Activated naive CD4-positive, alpha-beta T cell treated with anti-CD3 and anti-CD28 coated beads for 36 hours (primary cell): ENCODE measurements around the gene PDIA5. TPM values are rescaled to one million over a fixed set of nuclear protein-coding genes. Genes with fewer than 3 reads are reported as not detected.

ENCODE experiments used
- CTCF ChIA-PET: fragments of 350-600 bp; sonication (Branson Sonifier 250); formaldehyde crosslinking; loops from one replicate; lab custom pipeline; 2021; ENCODE audit warnings: antibody characterized with exemption; lab: Charles Lee
- DNase-seq: peaks from one replicate; pipeline ENCODE4 v3.0.0-alpha.2; 2020
- H3K27ac Mint-ChIP-seq: one replicate; pipeline ENCODE4 v1.8.0; 2021; ENCODE audit warnings: mild to moderate bottlenecking, mixed read lengths
- H3K27me3 Mint-ChIP-seq: one replicate; pipeline ENCODE4 v1.8.0; 2021; ENCODE audit warnings: low read depth, mixed read lengths
- H3K36me3 Mint-ChIP-seq: one replicate; pipeline ENCODE4 v1.8.0; 2021; ENCODE audit warnings: low read depth, mixed read lengths
- H3K4me1 Mint-ChIP-seq: one replicate; pipeline ENCODE4 v1.8.0; 2021; ENCODE audit warnings: low read depth, mixed read lengths
- H3K4me3 Mint-ChIP-seq: one replicate; pipeline ENCODE4 v1.8.0; 2021; ENCODE audit warnings: mild to moderate bottlenecking, moderate library complexity, mixed read lengths
- H3K9me3 Mint-ChIP-seq: one replicate; pipeline ENCODE4 v1.8.0; 2021; ENCODE audit warnings: mixed read lengths
- intact Hi-C: fragments of 100-400 bp; cut with micrococcal nuclease; formaldehyde crosslinking; loops from one replicate; pipeline ENCODE4 v1.15.1; 2023
- total RNA-seq, 2 experiments: library from RNA; stranded (reverse); gene quantifications; one replicate each; pipeline ENCODE4 v1.2.3, GENCODE V29; 2021

Gene PDIA5
- total RNA-seq, 2 experiments from 2014 or later: 20.7 to 21.2 TPM

- intact Hi-C loops: loop anchor here (1.0 to 5.0 kb wide), 9 partner anchors 84 to 1481 kb away; partner anchors contain the start of gene PARP14
- peak; percentile 9 for DNase-seq
- Mint-ChIP-seq H3K4me1 (peaks cover 11% of the 10 kb centered on the region), H3K9me3 (no peaks in the 10 kb centered on the region), H3K27ac (no peak within 1 kb of the TSS), H3K27me3 (peaks cover 60% of the 10 kb centered on the region), H3K4me3 (peak within 1 kb of the TSS; percentile 55), H3K36me3 (no peaks in the 10 kb centered on the region)
- CTCF ChIA-PET: interaction anchor here (0.6 to 5.3 kb wide), 19 partner anchors 8 to 276 kb away, joined by 3 to 27 read pairs (median 4); no protein-coding TSS in a partner anchor
Measured at GRCh38 chr3:123027292-123028232, 39.3 kb upstream of the PDIA5 start, which contains the start of gene SEMA5B. Gene SEMA5B, minus strand, starts transcription at chr3:123027763. Its CDS starts 66,500 bp downstream, at chr3:122961263.

GRCh38 chr3:123028233-123028828 lies 38.5 kb upstream of the PDIA5 start:
- CTCF ChIA-PET: interaction anchor here (0.6 to 5.3 kb wide), 15 partner anchors 9 to 273 kb away, joined by 3 to 27 read pairs (median 5); no protein-coding TSS in a partner anchor
- Mint-ChIP-seq H3K27ac (no peak overlapping the region), H3K27me3 (peaks cover 55% of the 10 kb centered on the region), H3K36me3 (no peaks in the 10 kb centered on the region), H3K9me3 (no peaks in the 10 kb centered on the region), H3K4me1 (peaks cover 11% of the 10 kb centered on the region), H3K4me3 (peak overlapping the region; percentile 55)
- intact Hi-C loops: loop anchor here (1.0 to 5.0 kb wide), 9 partner anchors 85 to 1482 kb away; partner anchors contain the start of gene PARP14
- DNase-seq: peak; percentile 36

- CTCF ChIA-PET: interaction anchor here (1.2 to 5.3 kb wide), 7 partner anchors 19 to 276 kb away, joined by 3 to 27 read pairs (median 4); no protein-coding TSS in a partner anchor
- no peaks in the 10 kb centered on the region for H3K36me3 Mint-ChIP-seq
- H3K27ac Mint-ChIP-seq: no peak overlapping the region
- DNase-seq: no peak
- intact Hi-C loops: no loop called here
- peaks cover 43% of the 10 kb centered on the region for H3K27me3 Mint-ChIP-seq
- H3K4me3 Mint-ChIP-seq: no peak overlapping the region
- no peaks in the 10 kb centered on the region for H3K9me3 Mint-ChIP-seq
- peaks cover 8% of the 10 kb centered on the region for H3K4me1 Mint-ChIP-seq
Measured at GRCh38 chr3:123031051-123031450, 35.8 kb upstream of the PDIA5 start.

GRCh38 chr3:123032057-123032456 lies 34.8 kb upstream of the PDIA5 start:
- DNase-seq: no peak
- Mint-ChIP-seq H3K27ac (no peak overlapping the region), H3K36me3 (no peaks in the 10 kb centered on the region), H3K4me1 (peaks cover 3% of the 10 kb centered on the region), H3K27me3 (peaks cover 37% of the 10 kb centered on the region), H3K9me3 (no peaks in the 10 kb centered on the region), H3K4me3 (no peak overlapping the region)
- intact Hi-C loops: no loop called here
- CTCF ChIA-PET: interaction anchor here (0.9 to 5.3 kb wide), 7 partner anchors 18 to 277 kb away, joined by 3 to 27 read pairs (median 4); no protein-coding TSS in a partner anchor

- peaks cover 28% of the 10 kb centered on the region for H3K27me3 Mint-ChIP-seq
- intact Hi-C loops: no loop called here
Measured at GRCh38 chr3:123034120-123034519, 32.7 kb upstream of the PDIA5 start.

GRCh38 chr3:123034996-123035395 lies 31.8 kb upstream of the PDIA5 start:
- DNase-seq: no peak
- Mint-ChIP-seq H3K4me1 (no peaks in the 10 kb centered on the region), H3K9me3 (no peaks in the 10 kb centered on the region), H3K27ac (no peak overlapping the region), H3K36me3 (no peaks in the 10 kb centered on the region), H3K4me3 (no peak overlapping the region), H3K27me3 (peaks cover 19% of the 10 kb centered on the region)
- intact Hi-C loops: no loop called here
- CTCF ChIA-PET: no interaction called here

More at GRCh38 chr3:123034120-123034519, 32.7 kb upstream of the PDIA5 start:
- no peak overlapping the region for H3K27ac Mint-ChIP-seq
- H3K9me3 Mint-ChIP-seq: no peaks in the 10 kb centered on the region
- CTCF ChIA-PET: no interaction called here
- DNase-seq: no peak
- no peaks in the 10 kb centered on the region for H3K4me1 Mint-ChIP-seq
- H3K36me3 Mint-ChIP-seq: no peaks in the 10 kb centered on the region
- H3K4me3 Mint-ChIP-seq: no peak overlapping the region

GRCh38 chr3:123036352-123037014 lies 30.3 kb upstream of the PDIA5 start:
- no peak for DNase-seq
- intact Hi-C loops: no loop called here
- H3K27ac Mint-ChIP-seq: no peak overlapping the region
- H3K27me3 Mint-ChIP-seq: peaks cover 20% of the 10 kb centered on the region
- H3K36me3 Mint-ChIP-seq: no peaks in the 10 kb centered on the region
- no peak overlapping the region for H3K4me3 Mint-ChIP-seq
- CTCF ChIA-PET: no interaction called here
- no peaks in the 10 kb centered on the region for H3K9me3 Mint-ChIP-seq
- no peaks in the 10 kb centered on the region for H3K4me1 Mint-ChIP-seq

- Mint-ChIP-seq H3K9me3 (no peaks in the 10 kb centered on the region), H3K27ac (no peak overlapping the region), H3K36me3 (no peaks in the 10 kb centered on the region), H3K27me3 (peaks cover 20% of the 10 kb centered on the region), H3K4me3 (no peak overlapping the region), H3K4me1 (no peaks in the 10 kb centered on the region)
- DNase-seq: no peak
- CTCF ChIA-PET: no interaction called here
- intact Hi-C loops: no loop called here
Measured at GRCh38 chr3:123037015-123037375, 29.8 kb upstream of the PDIA5 start.

GRCh38 chr3:123038751-123039150 lies 28.1 kb upstream of the PDIA5 start:
- no peaks in the 10 kb centered on the region for H3K9me3 Mint-ChIP-seq
- DNase-seq: no peak
- intact Hi-C loops: no loop called here
- CTCF ChIA-PET: no interaction called here
- peaks cover 16% of the 10 kb centered on the region for H3K27me3 Mint-ChIP-seq
- H3K27ac Mint-ChIP-seq: no peak overlapping the region
- H3K36me3 Mint-ChIP-seq: no peaks in the 10 kb centered on the region
- H3K4me1 Mint-ChIP-seq: no peaks in the 10 kb centered on the region
- H3K4me3 Mint-ChIP-seq: no peak overlapping the region

- Mint-ChIP-seq H3K27me3 (peaks cover 14% of the 10 kb centered on the region), H3K27ac (no peak overlapping the region), H3K4me1 (no peaks in the 10 kb centered on the region), H3K9me3 (no peaks in the 10 kb centered on the region), H3K36me3 (no peaks in the 10 kb centered on the region), H3K4me3 (no peak overlapping the region)
- intact Hi-C loops: no loop called here
- CTCF ChIA-PET: no interaction called here
- no peak for DNase-seq
Measured at GRCh38 chr3:123039178-123039577, 27.6 kb upstream of the PDIA5 start.

- no peaks in the 10 kb centered on the region for H3K4me1 Mint-ChIP-seq
- H3K27me3 Mint-ChIP-seq: peaks cover 4% of the 10 kb centered on the region
- H3K27ac Mint-ChIP-seq: no peak overlapping the region
- intact Hi-C loops: no loop called here
- DNase-seq: no peak
- CTCF ChIA-PET: no interaction called here
- no peak overlapping the region for H3K4me3 Mint-ChIP-seq
- no peaks in the 10 kb centered on the region for H3K36me3 Mint-ChIP-seq
- no peaks in the 10 kb centered on the region for H3K9me3 Mint-ChIP-seq
Measured at GRCh38 chr3:123042413-123042812, 24.4 kb upstream of the PDIA5 start.
